Liver (tissue), 9 donors: ENCODE results near the gene GPRC5D. TPM values are rescaled to one million over a fixed set of nuclear protein-coding genes. Genes with fewer than 3 reads are reported as not detected.

ENCODE experiments used
- DNase-seq: peaks from one replicate; pipeline ENCODE4 v3.0.0-alpha.2; 2017; ENCODE audit warnings: low spot score
- H3K27ac ChIP-seq, 2 donors: one replicate each; pipeline ENCODE4 v1.7.0; 2013; ENCODE audit warnings: inconsistent platforms in 2 of 2, low read length in 2 of 2, control low read depth in 1 of 2, low read depth in 1 of 2, mild to moderate bottlenecking in 1 of 2
- H3K27me3 ChIP-seq, 4 donors: one replicate each; pipeline versions ENCODE4 v1.6.1 to v1.7.0; 2013; ENCODE audit warnings: low read length in 3 of 4, inconsistent platforms in 1 of 4, mild to moderate bottlenecking in 1 of 4, moderate library complexity in 1 of 4; ENCODE audit not compliant: control insufficient read depth in 4 of 4, insufficient read depth in 4 of 4
- H3K36me3 ChIP-seq, 4 donors: one replicate each; pipeline versions ENCODE4 v1.6.1 to v1.7.0; 2013; ENCODE audit warnings: low read length in 3 of 4, mild to moderate bottlenecking in 3 of 4, low read depth in 1 of 4, moderate library complexity in 1 of 4; ENCODE audit not compliant: control insufficient read depth in 4 of 4, insufficient read depth in 3 of 4
- H3K4me1 ChIP-seq, 4 donors: one replicate each; pipeline versions ENCODE4 v1.6.1 to v1.7.0; 2013; ENCODE audit warnings: low read length in 3 of 4, mild to moderate bottlenecking in 3 of 4, moderate library complexity in 1 of 4; ENCODE audit not compliant: control insufficient read depth in 4 of 4, insufficient read depth in 4 of 4
- H3K4me3 ChIP-seq, 3 donors: one replicate each; pipeline versions ENCODE4 v1.6.1 to v1.7.0; 2013; ENCODE audit warnings: low read length in 3 of 3, control low read depth in 1 of 3, low read depth in 1 of 3, mild to moderate bottlenecking in 1 of 3
- H3K9ac ChIP-seq, 2 donors: one replicate each; pipeline ENCODE4 v1.7.0; 2013; ENCODE audit warnings: low read length in 2 of 2, mild to moderate bottlenecking in 2 of 2, moderate library complexity in 2 of 2, control low read depth in 1 of 2, low read depth in 1 of 2
- H3K9me3 ChIP-seq, 4 donors: one replicate each; pipeline versions ENCODE4 v1.6.1 to v1.7.0; 2013; ENCODE audit warnings: low read length in 3 of 4; ENCODE audit not compliant: control insufficient read depth in 4 of 4
- ATF3 ChIP-seq: IDR thresholded peaks from 2 replicates; pipeline ENCODE4 v1.6.1; 2016; ENCODE audit warnings: antibody characterized with exemption
- EGR1 ChIP-seq, 2 donors: IDR thresholded peaks; 2 replicates each; pipeline ENCODE4 v1.6.1; 2016 to 2018; ENCODE audit warnings: antibody characterized with exemption in 2 of 2, low read depth in 2 of 2
- FOXA1 ChIP-seq: IDR thresholded peaks from 2 replicates; pipeline ENCODE4 v1.6.1; 2016; ENCODE audit warnings: antibody characterized with exemption
- FOXA2 ChIP-seq: IDR thresholded peaks from 2 replicates; pipeline ENCODE4 v1.6.1; 2016; ENCODE audit warnings: antibody characterized with exemption
- HNF4A ChIP-seq, 2 donors: conservative IDR thresholded peaks; 2 replicates each; pipeline ENCODE4 v1.6.1; 2016; ENCODE audit warnings: antibody characterized with exemption in 2 of 2, mild to moderate bottlenecking in 2 of 2
- HNF4G ChIP-seq: IDR thresholded peaks from 2 replicates; pipeline ENCODE4 v1.6.1; 2016; ENCODE audit warnings: antibody characterized with exemption
- JUND ChIP-seq, 2 donors: IDR thresholded peaks; 2 replicates each; pipeline ENCODE4 v1.6.1; 2016; ENCODE audit warnings: antibody characterized with exemption in 2 of 2
- NR2F2 ChIP-seq: IDR thresholded peaks from 2 replicates; pipeline ENCODE4 v1.6.1; 2016; ENCODE audit warnings: antibody characterized with exemption
- RAD21 ChIP-seq, 2 donors: IDR thresholded peaks; 2 replicates each; pipeline ENCODE4 v1.6.1; 2016; ENCODE audit warnings: antibody characterized with exemption in 2 of 2, mild to moderate bottlenecking in 2 of 2
- REST ChIP-seq: IDR thresholded peaks from 2 replicates; pipeline ENCODE4 v1.6.1; 2016; ENCODE audit warnings: antibody characterized with exemption, mild to moderate bottlenecking
- SP1 ChIP-seq: IDR thresholded peaks from 2 replicates; pipeline ENCODE4 v1.6.1; 2018; ENCODE audit warnings: antibody characterized with exemption, mild to moderate bottlenecking
- TAF1 ChIP-seq: conservative IDR thresholded peaks from 2 replicates; pipeline ENCODE4 v1.6.1; 2016; ENCODE audit warnings: antibody characterized with exemption, mild to moderate bottlenecking
- YY1 ChIP-seq: IDR thresholded peaks from 2 replicates; pipeline ENCODE4 v1.6.1; 2016; ENCODE audit warnings: antibody characterized with exemption, mild to moderate bottlenecking
- WGBS: extraction: QIAGEN DNeasy Blood & Tissue Kit; methylation state at CpG from one replicate; pipeline ENCODE4 v1.1.7; 2013; 5-methylcytosine and 5-hydroxymethylcytosine counted together
- polyA plus RNA-seq, 2 donors: library from polyadenylated mRNA; stranded (reverse) in 1 of 2; unstranded in 1 of 2; fragments of 200-250 nt in 1 of 2; fragments of >200 nt in 1 of 2; fragmentation: Nextera tagmentation in 1 of 2; extraction: Ambion mirVana in 1 of 2; gene quantifications; one replicate each; pipeline versions ENCODE4 v1.2.1 to v1.2.3, GENCODE V29; 2013 to 2015
- total RNA-seq, 2 donors: library from RNA; depleted of rRNA; stranded (reverse); fragments of >200 nt; gene quantifications; one replicate each; pipeline ENCODE4 v1.2.3, GENCODE V29; 2014
- TF ChIP-seq, protein P1 (sequence below): IDR thresholded peaks from 2 replicates; pipeline ENCODE4 v1.6.1; 2016; ENCODE audit warnings: antibody characterized with exemption
- TF ChIP-seq, protein P2 (sequence below): fragments of 150-350 bp; IDR thresholded peaks from 2 replicates; pipeline ENCODE4 v1.5.1; 2017; ENCODE audit warnings: improper control_type of control experiment, low read depth, low read length; ENCODE audit not compliant: missing input control
- donor health status: healthy.
- donor health status: healthy.
- donor health status: healthy.
- donor health status: healthy.
- donor health status: healthy.

Gene GPRC5D
- total and polyA plus RNA-seq, 4 donors = 0.13 to 0.17 TPM; not detected in 2

DNA sequence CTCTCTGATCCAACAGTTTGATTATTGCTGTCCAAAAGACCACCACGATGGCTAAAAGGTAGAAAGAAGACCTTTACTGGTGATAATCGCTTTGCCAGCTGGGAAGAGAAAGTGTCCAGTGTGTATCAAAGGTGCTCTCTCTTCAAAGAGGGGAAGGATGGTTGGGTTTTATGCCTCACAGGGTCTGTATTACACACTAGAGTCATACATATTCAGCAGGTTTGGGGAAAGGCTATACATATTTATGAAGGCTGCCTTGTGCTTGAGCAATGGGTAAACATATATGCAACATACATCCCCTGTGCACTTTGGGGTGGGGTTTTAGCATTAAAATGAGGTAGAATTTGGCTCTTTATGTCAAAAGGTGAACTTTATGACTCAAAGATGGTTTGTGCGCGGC is 18.2 kb downstream of the GPRC5D start (continued):
- TF ChIP-seq REST (no peak), YY1 (no peak)

DNA sequence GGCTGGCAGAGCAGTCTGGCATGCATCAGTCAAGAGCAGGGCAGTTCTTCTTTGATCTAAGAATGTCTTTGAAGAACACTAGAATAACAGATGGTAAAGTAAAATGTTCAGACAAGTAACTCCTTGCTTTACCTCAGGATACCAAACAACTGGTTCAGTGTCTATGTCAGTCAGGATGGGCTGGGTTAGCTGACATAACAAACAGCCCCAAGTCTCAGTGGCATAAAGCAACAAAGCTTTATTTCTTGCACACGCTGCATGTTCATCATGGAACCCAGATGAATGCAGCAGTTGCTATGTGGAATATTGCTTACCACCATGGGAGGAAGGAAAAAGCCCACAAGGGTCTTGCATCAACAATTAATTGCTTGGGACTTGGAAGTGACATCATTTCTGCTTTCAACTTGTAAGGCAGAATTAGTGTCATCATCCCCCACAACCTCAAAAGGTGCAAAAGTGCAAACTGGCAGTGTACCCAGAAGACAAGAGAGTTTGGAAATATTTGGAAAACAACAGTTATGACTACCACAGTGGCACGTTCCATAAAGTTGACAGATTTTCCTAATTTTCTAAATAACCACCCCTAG is 21.2 kb downstream of the GPRC5D start:
- Histone ChIP-seq H3K9ac (no peak overlapping the region), H3K9me3 (no peaks in the 10 kb centered on the region), H3K27me3 (no peaks in the 10 kb centered on the region), H3K27ac (no peak overlapping the region), H3K4me3 (no peak overlapping the region), H3K36me3 (no peaks in the 10 kb centered on the region), H3K4me1 (no peaks in the 10 kb centered on the region)
- TF ChIP-seq RAD21 (IDR thresholded peaks at IDR 0.05) (no peak), TAF1 (no peak), NR2F2 (no peak), SP1 (no peak), ATF3 (no peak), EGR1 (IDR thresholded peaks at IDR 0.05; ENCODE audit: low read depth in 2 of 2) (no peak), REST (no peak), YY1 (no peak), FOXA1 (no peak), FOXA2 (no peak), JUND (IDR thresholded peaks at IDR 0.05) (no peak), HNF4G (no peak), HNF4A (conservative IDR thresholded peaks at IDR 0.05) (no peak)
- TF ChIP-seq, protein P1, sequence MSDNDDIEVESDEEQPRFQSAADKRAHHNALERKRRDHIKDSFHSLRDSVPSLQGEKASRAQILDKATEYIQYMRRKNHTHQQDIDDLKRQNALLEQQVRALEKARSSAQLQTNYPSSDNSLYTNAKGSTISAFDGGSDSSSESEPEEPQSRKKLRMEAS = no peak
- TF ChIP-seq, protein P2, sequence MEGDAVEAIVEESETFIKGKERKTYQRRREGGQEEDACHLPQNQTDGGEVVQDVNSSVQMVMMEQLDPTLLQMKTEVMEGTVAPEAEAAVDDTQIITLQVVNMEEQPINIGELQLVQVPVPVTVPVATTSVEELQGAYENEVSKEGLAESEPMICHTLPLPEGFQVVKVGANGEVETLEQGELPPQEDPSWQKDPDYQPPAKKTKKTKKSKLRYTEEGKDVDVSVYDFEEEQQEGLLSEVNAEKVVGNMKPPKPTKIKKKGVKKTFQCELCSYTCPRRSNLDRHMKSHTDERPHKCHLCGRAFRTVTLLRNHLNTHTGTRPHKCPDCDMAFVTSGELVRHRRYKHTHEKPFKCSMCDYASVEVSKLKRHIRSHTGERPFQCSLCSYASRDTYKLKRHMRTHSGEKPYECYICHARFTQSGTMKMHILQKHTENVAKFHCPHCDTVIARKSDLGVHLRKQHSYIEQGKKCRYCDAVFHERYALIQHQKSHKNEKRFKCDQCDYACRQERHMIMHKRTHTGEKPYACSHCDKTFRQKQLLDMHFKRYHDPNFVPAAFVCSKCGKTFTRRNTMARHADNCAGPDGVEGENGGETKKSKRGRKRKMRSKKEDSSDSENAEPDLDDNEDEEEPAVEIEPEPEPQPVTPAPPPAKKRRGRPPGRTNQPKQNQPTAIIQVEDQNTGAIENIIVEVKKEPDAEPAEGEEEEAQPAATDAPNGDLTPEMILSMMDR = no peak
- 93% methylated on average over 2 of the region's 2 CpGs for WGBS
- DNase-seq = no peak
